Panc1 (cell line): ENCODE data around the gene RASGEF1C.

ENCODE experiments used
- CTCF ChIP-seq: fragments of 450-650 bp; IDR thresholded peaks from 2 replicates; pipeline ENCODE4 v1.5.1; 2017; ENCODE audit warnings: mild to moderate bottlenecking
- POLR2AphosphoS5 ChIP-seq: IDR thresholded peaks from 2 replicates; pipeline ENCODE4 v1.6.1; 2012; ENCODE audit warnings: mild to moderate bottlenecking, low read depth, low read length, moderate library complexity
- SIN3A ChIP-seq: IDR thresholded peaks from 2 replicates; pipeline ENCODE4 v1.6.1; 2012; ENCODE audit warnings: low read depth, mild to moderate bottlenecking, low read length, moderate library complexity, borderline replicate concordance; ENCODE audit not compliant: insufficient read depth
- TCF7L2 ChIP-seq: IDR thresholded peaks from 2 replicates; pipeline ENCODE4 v1.6.1; 2011; ENCODE audit warnings: mild to moderate bottlenecking, low read depth, low read length, inconsistent platforms

GRCh38 chr5:180105827-180106312 is 103.1 kb downstream of the RASGEF1C start:
- TF ChIP-seq CTCF (no peak), TCF7L2 (no peak), POLR2AphosphoS5 (no peak), SIN3A (no peak)
